ENCODE results near the gene GPATCH4.
"Not testable (repeated sequence)": the region's sequence is repeated elsewhere in the genome, so short reads cannot be mapped to it uniquely, and the experiment has no call there.

GPATCH4 gene

GRCh38 chr1:156595016-156595415 is 6.3 kb downstream of the GPATCH4 start:
- ATAC-seq (no peak), DNase-seq (no peak)

- DNase-seq: no peak
- ATAC-seq: no peak
Observed at GRCh38 chr1:156594190-156594589, 7.1 kb downstream of the GPATCH4 start.

- no peak for ATAC-seq
- no peak for DNase-seq
Observed at GRCh38 chr1:156593661-156593989, 7.7 kb downstream of the GPATCH4 start.

GRCh38 chr1:156592910-156593660 is 8.2 kb downstream of the GPATCH4 start:
- ATAC-seq (no peak), DNase-seq (no peak)

- ATAC-seq (peak; percentile 1), DNase-seq (peak; percentile 14)
Observed at GRCh38 chr1:156592158-156592909, 8.9 kb downstream of the GPATCH4 start.

GRCh38 chr1:156591432-156592157 is 9.7 kb downstream of the GPATCH4 start, which contains the start of gene NAXE:
Gene NAXE, plus strand, starts transcription at chr1:156591776. Its CDS starts 29 bp downstream, at chr1:156591805.
- peak; percentile 79 for DNase-seq
- peak; percentile 89 for ATAC-seq

GRCh38 chr1:156591181-156591431 is 10.2 kb downstream of the GPATCH4 start:
- ATAC-seq: peak; percentile 3
- DNase-seq: no peak

- ATAC-seq: no peak
Observed at GRCh38 chr1:156590326-156591180, 10.7 kb downstream of the GPATCH4 start.

GRCh38 chr1:156589546-156589945 is 11.7 kb downstream of the GPATCH4 start:
- DNase-seq (no peak), ATAC-seq (no peak)

More at GRCh38 chr1:156590326-156591180, 10.7 kb downstream of the GPATCH4 start:
- DNase-seq: no peak

GRCh38 chr1:156587927-156588326 is 13.4 kb downstream of the GPATCH4 start:
- not testable (repeated sequence) for ATAC-seq, DNase-seq

GRCh38 chr1:156586892-156587477 is 14.3 kb downstream of the GPATCH4 start:
- DNase-seq: no peak

GRCh38 chr1:156586323-156586722 is 15.0 kb downstream of the GPATCH4 start:
- ATAC-seq (no peak), DNase-seq (no peak)

More at GRCh38 chr1:156586892-156587477, 14.3 kb downstream of the GPATCH4 start:
- no peak for ATAC-seq

GRCh38 chr1:156584813-156585212 is 16.5 kb downstream of the GPATCH4 start:
- peak; percentile 21 for DNase-seq
- no peak for ATAC-seq

- DNase-seq: peak; percentile 84
- no peak for ATAC-seq
Observed at GRCh38 chr1:156583821-156584622, 17.3 kb downstream of the GPATCH4 start.

GRCh38 chr1:156582388-156583017 is 18.8 kb downstream of the GPATCH4 start:
- ATAC-seq (peak; percentile 73), DNase-seq (peak; percentile 58)

- ATAC-seq (peak; percentile 74), DNase-seq (peak; percentile 70)
Observed at GRCh38 chr1:156581661-156582387, 19.5 kb downstream of the GPATCH4 start.

- DNase-seq (no peak), ATAC-seq (no peak)
Observed at GRCh38 chr1:156579472-156579871, 21.8 kb downstream of the GPATCH4 start, which contains the start of gene TTC24. Gene TTC24, plus strand, starts transcription at chr1:156579723. Its CDS starts 1,642 bp downstream, at chr1:156581365.

- ATAC-seq: no peak
- DNase-seq: no peak
Observed at GRCh38 chr1:156578055-156578454, 23.2 kb downstream of the GPATCH4 start.

- ATAC-seq: no peak
- DNase-seq: no peak
Observed at GRCh38 chr1:156577550-156577949, 23.7 kb downstream of the GPATCH4 start.

Measured in stimulated activated naive CD8-positive, alpha-beta T cell treated with anti-CD3 and anti-CD28 coated beads, Interleukin-15, Interleukin-2, amounts not matched to agents 100 U/mL and 50 U/mL, for 24 hours (primary cell).